ENCODE data around the gene CHTOP.

CHTOP gene

GRCh38 chr1:153610811-153611301, 23.0 kb upstream of the CHTOP start:
- Histone ChIP-seq H3K36me3 (ENCODE audit: insufficient read depth, low read length) (no peaks in the 10 kb centered on the region), H3K9me3 (ENCODE audit: insufficient read depth, low read length, severe bottlenecking) (no peaks in the 10 kb centered on the region), H3K9ac (ENCODE audit: low read depth, low read length) (no peak overlapping the region), H3K27me3 (ENCODE audit: insufficient read depth, low read length, poor library complexity) (no peaks in the 10 kb centered on the region), H4K20me1 (ENCODE audit: insufficient read depth, low read length) (no peaks in the 10 kb centered on the region), H3K27ac (ENCODE audit: low read length) (no peak overlapping the region), H3K4me2 (ENCODE audit: insufficient read depth, low read length) (no peak overlapping the region), H2AFZ (ENCODE audit: low read depth, low read length) (no peak overlapping the region), H3K4me3 (ENCODE audit: low read depth in 1 of 2, low read length in 2 of 2) (no peak overlapping the region), H3K4me1 (ENCODE audit: insufficient read depth, low read length) (no peaks in the 10 kb centered on the region), H3K79me2 (ENCODE audit: insufficient read depth, low read length) (no peaks in the 10 kb centered on the region)
- ATAC-seq (ENCODE audit: insufficient read depth, low read depth) (no peak), DNase-seq (no peak)
- TF ChIP-seq, protein P1, sequence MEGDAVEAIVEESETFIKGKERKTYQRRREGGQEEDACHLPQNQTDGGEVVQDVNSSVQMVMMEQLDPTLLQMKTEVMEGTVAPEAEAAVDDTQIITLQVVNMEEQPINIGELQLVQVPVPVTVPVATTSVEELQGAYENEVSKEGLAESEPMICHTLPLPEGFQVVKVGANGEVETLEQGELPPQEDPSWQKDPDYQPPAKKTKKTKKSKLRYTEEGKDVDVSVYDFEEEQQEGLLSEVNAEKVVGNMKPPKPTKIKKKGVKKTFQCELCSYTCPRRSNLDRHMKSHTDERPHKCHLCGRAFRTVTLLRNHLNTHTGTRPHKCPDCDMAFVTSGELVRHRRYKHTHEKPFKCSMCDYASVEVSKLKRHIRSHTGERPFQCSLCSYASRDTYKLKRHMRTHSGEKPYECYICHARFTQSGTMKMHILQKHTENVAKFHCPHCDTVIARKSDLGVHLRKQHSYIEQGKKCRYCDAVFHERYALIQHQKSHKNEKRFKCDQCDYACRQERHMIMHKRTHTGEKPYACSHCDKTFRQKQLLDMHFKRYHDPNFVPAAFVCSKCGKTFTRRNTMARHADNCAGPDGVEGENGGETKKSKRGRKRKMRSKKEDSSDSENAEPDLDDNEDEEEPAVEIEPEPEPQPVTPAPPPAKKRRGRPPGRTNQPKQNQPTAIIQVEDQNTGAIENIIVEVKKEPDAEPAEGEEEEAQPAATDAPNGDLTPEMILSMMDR (IDR thresholded peaks at IDR 0.05; ENCODE audit: borderline replicate concordance, extremely low read depth, low read length, poor library complexity, severe bottlenecking) = no peak
- no peak for TF ChIP-seq EZH2 (IDR thresholded peaks at IDR 0.05; ENCODE audit: borderline replicate concordance, low read depth, low read length, severe bottlenecking)

- Histone ChIP-seq H3K9me3 (ENCODE audit: insufficient read depth, low read length, severe bottlenecking) (no peaks in the 10 kb centered on the region), H3K4me3 (ENCODE audit: low read depth in 1 of 2, low read length in 2 of 2) (no peak overlapping the region), H3K4me2 (ENCODE audit: insufficient read depth, low read length) (no peak overlapping the region), H3K27ac (ENCODE audit: low read length) (no peak overlapping the region), H3K79me2 (ENCODE audit: insufficient read depth, low read length) (no peaks in the 10 kb centered on the region), H3K36me3 (ENCODE audit: insufficient read depth, low read length) (no peaks in the 10 kb centered on the region), H3K27me3 (ENCODE audit: insufficient read depth, low read length, poor library complexity) (no peaks in the 10 kb centered on the region), H3K4me1 (ENCODE audit: insufficient read depth, low read length) (no peaks in the 10 kb centered on the region), H3K9ac (ENCODE audit: low read depth, low read length) (no peak overlapping the region), H2AFZ (ENCODE audit: low read depth, low read length) (no peak overlapping the region), H4K20me1 (ENCODE audit: insufficient read depth, low read length) (no peaks in the 10 kb centered on the region)
- TF ChIP-seq EZH2 (IDR thresholded peaks at IDR 0.05; ENCODE audit: borderline replicate concordance, low read depth, low read length, severe bottlenecking) = no peak
- TF ChIP-seq, protein P1 (IDR thresholded peaks at IDR 0.05; ENCODE audit: borderline replicate concordance, extremely low read depth, low read length, poor library complexity, severe bottlenecking) = no peak
- DNase-seq (no peak), ATAC-seq (ENCODE audit: insufficient read depth, low read depth) (no peak)
These were observed 22.5 kb upstream of the CHTOP start for GRCh38 chr1:153611356-153611755.

- TF ChIP-seq EZH2 (IDR thresholded peaks at IDR 0.05; ENCODE audit: borderline replicate concordance, low read depth, low read length, severe bottlenecking) = no peak
- TF ChIP-seq, protein P1 (IDR thresholded peaks at IDR 0.05; ENCODE audit: borderline replicate concordance, extremely low read depth, low read length, poor library complexity, severe bottlenecking) = no peak
- Histone ChIP-seq H3K9ac (ENCODE audit: low read depth, low read length) (no peak overlapping the region), H3K27me3 (ENCODE audit: insufficient read depth, low read length, poor library complexity) (no peaks in the 10 kb centered on the region), H3K4me3 (ENCODE audit: low read depth in 1 of 2, low read length in 2 of 2) (no peak overlapping the region), H2AFZ (ENCODE audit: low read depth, low read length) (no peak overlapping the region), H3K79me2 (ENCODE audit: insufficient read depth, low read length) (no peaks in the 10 kb centered on the region), H3K9me3 (ENCODE audit: insufficient read depth, low read length, severe bottlenecking) (no peaks in the 10 kb centered on the region), H3K4me2 (ENCODE audit: insufficient read depth, low read length) (no peak overlapping the region), H3K4me1 (ENCODE audit: insufficient read depth, low read length) (no peaks in the 10 kb centered on the region), H3K36me3 (ENCODE audit: insufficient read depth, low read length) (no peaks in the 10 kb centered on the region), H3K27ac (ENCODE audit: low read length) (no peak overlapping the region), H4K20me1 (ENCODE audit: insufficient read depth, low read length) (no peaks in the 10 kb centered on the region; the same call in 1 of the 2 replicates)
- ATAC-seq (ENCODE audit: insufficient read depth, low read depth) = no peak
- DNase-seq = no peak
These were observed 21.6 kb upstream of the CHTOP start for GRCh38 chr1:153612111-153612754.

Data from DND-41 (cell line).